Activated CD8-positive, alpha-beta T cell treated with anti-CD3 and anti-CD28 coated beads, Interleukin-2, amount 10 ng/mL, durations not matched to agents 7 days and 5 days (primary cell): Measurements from ENCODE around the gene BTF3. TPM values are rescaled to one million over a fixed set of nuclear protein-coding genes. Genes with fewer than 3 reads are reported as not detected.
"Not testable (repeated sequence)": the region's sequence is repeated elsewhere in the genome, so short reads cannot be mapped to it uniquely, and the experiment has no call there.

ENCODE experiments used
- ATAC-seq: fragments of 150-1000 bp; cut with Tn5 transposase; one replicate; pipeline ENCODE4 v1.10.0; 2021; ENCODE audit warnings: moderate library complexity
- CTCF ChIA-PET: fragments of 350-600 bp; sonication (Branson Sonifier 250); formaldehyde crosslinking; loops from one replicate; lab custom pipeline; 2021; ENCODE audit warnings: antibody characterized with exemption; lab: Charles Lee
- POLR2A ChIA-PET: fragments of 350-600 bp; sonication (Branson Sonifier 250); formaldehyde crosslinking; loops from one replicate; lab custom pipeline; 2021; ENCODE audit warnings: antibody characterized with exemption; lab: Charles Lee
- DNase-seq: peaks from one replicate; pipeline ENCODE4 v3.0.0-alpha.2; 2020
- H3K27ac Mint-ChIP-seq: one replicate; pipeline ENCODE4 v1.8.0; 2021; ENCODE audit warnings: mild to moderate bottlenecking, mixed read lengths
- H3K27me3 Mint-ChIP-seq: one replicate; pipeline ENCODE4 v1.8.0; 2021; ENCODE audit warnings: low read depth, mixed read lengths
- H3K36me3 Mint-ChIP-seq: one replicate; pipeline ENCODE4 v1.8.0; 2021; ENCODE audit warnings: low read depth, mixed read lengths
- H3K4me1 Mint-ChIP-seq: one replicate; pipeline ENCODE4 v1.8.0; 2021; ENCODE audit warnings: low read depth, mixed read lengths
- H3K4me3 Mint-ChIP-seq: one replicate; pipeline ENCODE4 v1.8.0; 2021; ENCODE audit warnings: mild to moderate bottlenecking, mixed read lengths
- H3K9me3 Mint-ChIP-seq: one replicate; pipeline ENCODE4 v1.8.0; 2022; ENCODE audit warnings: mixed read lengths; ENCODE audit not compliant: insufficient read depth
- total RNA-seq, 2 experiments: library from RNA; stranded (reverse); gene quantifications; one replicate each; pipeline ENCODE4 v1.2.3, GENCODE V29; 2021

Gene BTF3
- 100 to 1,000 TPM; 737 to 768 TPM for total RNA-seq

- Mint-ChIP-seq H3K27ac (peak within 1 kb of the TSS; percentile 100), H3K4me3 (peak within 1 kb of the TSS; percentile 98), H3K9me3 (no peaks in the 10 kb centered on the region), H3K27me3 (peaks cover 5% of the 10 kb centered on the region), H3K4me1 (peaks cover 31% of the 10 kb centered on the region), H3K36me3 (peaks cover 37% of the 10 kb centered on the region)
- ChIA-PET POLR2A (interaction anchor here (0.6 to 2.9 kb wide), 15 partner anchors 9 to 538 kb away, joined by 3 to 20 read pairs (median 4); partner anchors contain the start of genes ANKRA2 and UTP15), CTCF (interaction anchor here (1.1 to 2.1 kb wide), 8 partner anchors 9 to 69 kb away, joined by 3 to 7 read pairs (median 4); no protein-coding TSS in a partner anchor)
- ATAC-seq (peak; percentile 95), DNase-seq (peak; percentile 97)
Measured at GRCh38 chr5:73498057-73498992, at the start of gene BTF3. Gene BTF3, plus strand, starts transcription at chr5:73498442. Its CDS starts 226 bp downstream, at chr5:73498668.

- H3K9me3 Mint-ChIP-seq: no peaks in the 10 kb centered on the region
- CTCF ChIA-PET: interaction anchor here (1.0 to 1.2 kb wide), 2 partner anchors 12 to 147 kb away, joined by 3 read pairs; no protein-coding TSS in a partner anchor
- POLR2A ChIA-PET: interaction anchor here (0.7 kb wide), 1 partner anchor 32 kb away, joined by 3 read pairs; no protein-coding TSS in a partner anchor
- peak within 1 kb of the TSS; percentile 55 for H3K27ac Mint-ChIP-seq
- peak within 1 kb of the TSS; percentile 73 for H3K4me3 Mint-ChIP-seq
- H3K27me3 Mint-ChIP-seq: peaks cover 65% of the 10 kb centered on the region
- peaks cover 4% of the 10 kb centered on the region for H3K36me3 Mint-ChIP-seq
- H3K4me1 Mint-ChIP-seq: peaks cover 23% of the 10 kb centered on the region
- peak; percentile 48 for DNase-seq
- ATAC-seq: peak; percentile 61
Measured at GRCh38 chr5:73448463-73449136, 49.6 kb upstream of the BTF3 start, which contains the start of gene FOXD1. Gene FOXD1, minus strand, starts transcription at chr5:73448777. Its CDS starts 415 bp downstream, at chr5:73448362.

DNA sequence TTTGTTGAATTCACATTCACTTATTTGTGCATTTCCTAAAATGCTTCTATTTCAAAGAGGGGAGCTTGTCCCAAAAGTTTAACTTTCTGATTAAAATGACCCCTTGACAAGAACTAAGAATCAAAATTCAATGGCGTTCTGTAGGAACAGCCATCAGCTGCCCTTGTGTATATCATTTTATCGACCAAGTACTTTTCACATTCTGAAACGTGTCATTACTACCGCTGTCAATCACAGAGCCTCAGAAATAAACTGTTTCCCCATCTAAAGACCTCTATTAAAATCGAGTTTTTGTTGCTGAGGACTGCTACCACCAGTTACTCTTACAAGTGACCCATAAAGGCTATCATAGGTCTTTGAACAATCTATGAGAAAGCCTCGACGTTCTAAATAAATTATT, 48.1 kb upstream of the BTF3 start:
- no peaks in the 10 kb centered on the region for H3K9me3 Mint-ChIP-seq
- no peaks in the 10 kb centered on the region for H3K36me3 Mint-ChIP-seq
- CTCF ChIA-PET: interaction anchor here (1.8 to 2.4 kb wide), 3 partner anchors 139 to 246 kb away, joined by 4 to 27 read pairs (median 17); no protein-coding TSS in a partner anchor
- no peak overlapping the region for H3K27ac Mint-ChIP-seq
- POLR2A ChIA-PET: no interaction called here
- ATAC-seq (no peak), DNase-seq (no peak)
- H3K4me3 Mint-ChIP-seq: no peak overlapping the region
- peaks cover 54% of the 10 kb centered on the region for H3K27me3 Mint-ChIP-seq
- H3K4me1 Mint-ChIP-seq: peaks cover 23% of the 10 kb centered on the region

DNA sequence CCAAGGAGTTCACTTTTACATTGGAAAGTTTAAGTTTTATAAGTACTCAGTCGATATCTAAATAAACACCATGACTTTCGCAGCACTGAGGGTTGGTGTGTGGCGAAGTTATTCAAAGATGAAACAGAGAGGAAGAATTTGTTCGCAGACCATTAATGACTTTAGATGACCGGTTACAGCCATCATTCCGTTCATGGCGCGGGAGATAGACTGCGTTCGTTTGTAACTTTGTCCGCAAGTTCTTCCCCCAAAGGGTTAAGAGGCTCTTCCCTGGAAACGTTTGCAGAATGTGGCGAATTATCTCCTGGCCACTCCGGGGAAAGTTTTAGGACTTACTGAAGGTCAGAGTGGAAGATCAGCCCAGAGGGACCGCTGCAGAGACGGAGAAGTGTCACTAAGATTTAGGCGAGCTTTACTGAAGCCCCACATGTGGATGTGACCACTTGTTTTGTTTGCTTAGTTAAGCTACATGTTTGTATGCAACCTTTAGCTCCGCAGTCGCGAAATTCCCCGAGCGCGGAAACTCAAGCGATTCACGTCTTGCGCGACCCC, 47.5 kb upstream of the BTF3 start:
- Mint-ChIP-seq H3K27ac (peak overlapping the region; percentile 40), H3K4me1 (peaks cover 23% of the 10 kb centered on the region), H3K4me3 (peak overlapping the region; percentile 1), H3K36me3 (no peaks in the 10 kb centered on the region), H3K9me3 (no peaks in the 10 kb centered on the region), H3K27me3 (peaks cover 54% of the 10 kb centered on the region)
- POLR2A ChIA-PET: no interaction called here
- CTCF ChIA-PET: interaction anchor here (0.6 to 2.4 kb wide), 21 partner anchors 9 to 840 kb away, joined by 3 to 27 read pairs (median 4); no protein-coding TSS in a partner anchor
- ATAC-seq: no peak
- DNase-seq: no peak

GRCh38 chr5:73451224-73452130, 46.8 kb upstream of the BTF3 start:
- Mint-ChIP-seq H3K4me3 (no peak overlapping the region), H3K9me3 (no peaks in the 10 kb centered on the region), H3K27me3 (peaks cover 55% of the 10 kb centered on the region), H3K4me1 (peaks cover 22% of the 10 kb centered on the region), H3K36me3 (no peaks in the 10 kb centered on the region), H3K27ac (no peak overlapping the region)
- DNase-seq (peak; percentile 66), ATAC-seq (peak; percentile 48)
- ChIA-PET CTCF (interaction anchor here (0.6 to 2.4 kb wide), 24 partner anchors 9 to 840 kb away, joined by 3 to 27 read pairs (median 4); no protein-coding TSS in a partner anchor), POLR2A (no interaction called here)

DNA sequence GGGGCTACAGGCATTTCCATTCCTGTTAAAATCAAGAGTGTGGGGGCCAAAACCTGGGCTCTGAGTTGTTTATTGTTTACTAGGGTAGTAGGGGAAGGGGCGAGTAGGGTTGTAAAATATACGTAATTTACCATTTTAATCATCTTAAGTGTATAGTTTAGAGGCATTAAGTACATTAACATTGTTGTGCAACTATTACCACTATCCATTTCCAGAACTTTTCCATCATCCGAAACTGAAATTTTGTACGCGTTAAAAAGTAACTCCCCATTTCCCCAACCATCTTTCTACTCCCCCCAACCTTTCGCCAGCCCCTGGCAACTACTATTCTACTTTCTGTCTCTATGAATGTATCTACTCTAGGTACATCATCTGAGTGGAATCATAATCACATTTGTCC, 46.0 kb upstream of the BTF3 start:
- no peak overlapping the region for H3K4me3 Mint-ChIP-seq
- DNase-seq (no peak), ATAC-seq (no peak)
- no peaks in the 10 kb centered on the region for H3K9me3 Mint-ChIP-seq
- peaks cover 18% of the 10 kb centered on the region for H3K4me1 Mint-ChIP-seq
- peaks cover 55% of the 10 kb centered on the region for H3K27me3 Mint-ChIP-seq
- H3K36me3 Mint-ChIP-seq: no peaks in the 10 kb centered on the region
- no peak overlapping the region for H3K27ac Mint-ChIP-seq
- ChIA-PET CTCF (no interaction called here), POLR2A (no interaction called here)

GRCh38 chr5:73454379-73455036, 43.7 kb upstream of the BTF3 start:
- POLR2A ChIA-PET: no interaction called here
- DNase-seq: peak; percentile 46

GRCh38 chr5:73456462-73456861, 41.8 kb upstream of the BTF3 start:
- not testable (repeated sequence) for DNase-seq
- POLR2A ChIA-PET: interaction anchor here (1.0 kb wide), 1 partner anchor 8 kb away, joined by 3 read pairs; no protein-coding TSS in a partner anchor

More at GRCh38 chr5:73454379-73455036, 43.7 kb upstream of the BTF3 start:
- H3K27me3 Mint-ChIP-seq: peaks cover 49% of the 10 kb centered on the region
- no peak overlapping the region for H3K27ac Mint-ChIP-seq
- CTCF ChIA-PET: interaction anchor here (0.6 to 2.2 kb wide), 11 partner anchors 9 to 536 kb away, joined by 3 to 12 read pairs (median 3); no protein-coding TSS in a partner anchor
- no peak overlapping the region for H3K4me3 Mint-ChIP-seq
- peaks cover 8% of the 10 kb centered on the region for H3K4me1 Mint-ChIP-seq
- peak; percentile 70 for ATAC-seq
- no peaks in the 10 kb centered on the region for H3K36me3 Mint-ChIP-seq
- no peaks in the 10 kb centered on the region for H3K9me3 Mint-ChIP-seq

GRCh38 chr5:73459366-73459765, 38.9 kb upstream of the BTF3 start:
- H3K27me3 Mint-ChIP-seq: peaks cover 40% of the 10 kb centered on the region
- no peak overlapping the region for H3K4me3 Mint-ChIP-seq
- ChIA-PET POLR2A (no interaction called here), CTCF (interaction anchor here (0.6 kb wide), 1 partner anchor 146 kb away, joined by 3 read pairs; no protein-coding TSS in a partner anchor)
- no peaks in the 10 kb centered on the region for H3K36me3 Mint-ChIP-seq
- no peaks in the 10 kb centered on the region for H3K9me3 Mint-ChIP-seq
- ATAC-seq (no peak), DNase-seq (no peak)
- no peak overlapping the region for H3K27ac Mint-ChIP-seq
- H3K4me1 Mint-ChIP-seq: no peaks in the 10 kb centered on the region

More at GRCh38 chr5:73456462-73456861, 41.8 kb upstream of the BTF3 start:
- not testable (repeated sequence) for H3K36me3 Mint-ChIP-seq, ATAC-seq, H3K4me3 Mint-ChIP-seq, H3K4me1 Mint-ChIP-seq, H3K9me3 Mint-ChIP-seq, H3K27ac Mint-ChIP-seq
- peaks cover 52% of the 10 kb centered on the region for H3K27me3 Mint-ChIP-seq
- CTCF ChIA-PET: interaction anchor here (1.6 kb wide), 1 partner anchor 240 kb away, joined by 6 read pairs; no protein-coding TSS in a partner anchor

GRCh38 chr5:73460133-73460532, 38.1 kb upstream of the BTF3 start:
- H3K4me3 Mint-ChIP-seq: no peak overlapping the region
- DNase-seq: no peak
- CTCF ChIA-PET: interaction anchor here (1.3 to 1.7 kb wide), 2 partner anchors 9 to 12 kb away, joined by 3 to 5 read pairs; partner anchors contain the start of gene FOXD1

More at GRCh38 chr5:73460133-73460532, 38.1 kb upstream of the BTF3 start:
- H3K27me3 Mint-ChIP-seq: peaks cover 39% of the 10 kb centered on the region
- H3K27ac Mint-ChIP-seq: no peak overlapping the region
- no peaks in the 10 kb centered on the region for H3K36me3 Mint-ChIP-seq
- ATAC-seq: no peak
- H3K4me1 Mint-ChIP-seq: no peaks in the 10 kb centered on the region
- no peaks in the 10 kb centered on the region for H3K9me3 Mint-ChIP-seq
- POLR2A ChIA-PET: no interaction called here
